Stimulated activated CD8-positive, alpha-beta memory T cell treated with anti-CD3 and anti-CD28 coated beads, Interleukin-2, amount 100 ng/mL, for 1 hour (primary cell): Measurements from ENCODE around the gene PLCH2.

Experiments
- DNase-seq, 2 donors: peaks; one replicate each; pipeline ENCODE4 v3.0.0-alpha.2; 2020; ENCODE audit warnings: low read depth in 2 of 2

PLCH2 gene

GRCh38 chr1:2477309-2477708, 1.2 kb downstream of the PLCH2 start:
- no peak for DNase-seq

- DNase-seq = no peak
These were observed 1.9 kb downstream of the PLCH2 start for GRCh38 chr1:2477791-2478499.

- no peak for DNase-seq
These were observed 3.1 kb downstream of the PLCH2 start for GRCh38 chr1:2479186-2479585.

DNA sequence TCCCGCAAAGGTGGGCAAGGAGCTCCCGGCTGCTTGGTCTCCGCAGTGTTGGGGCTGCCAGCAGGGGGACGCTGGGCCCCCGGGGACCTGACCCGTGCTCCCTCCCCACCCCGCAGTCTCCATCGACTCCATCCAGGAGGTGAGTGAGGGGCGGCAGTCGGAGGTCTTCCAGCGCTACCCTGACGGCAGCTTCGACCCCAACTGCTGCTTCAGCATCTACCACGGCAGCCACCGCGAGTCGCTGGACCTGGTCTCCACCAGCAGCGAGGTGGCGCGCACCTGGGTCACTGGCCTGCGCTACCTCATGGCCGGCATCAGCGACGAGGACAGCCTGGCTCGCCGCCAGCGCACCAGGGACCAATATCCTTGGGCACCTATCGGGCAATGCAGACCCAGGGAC, 3.5 kb downstream of the PLCH2 start:
- no peak for DNase-seq

- no peak for DNase-seq
These were observed 4.3 kb downstream of the PLCH2 start for GRCh38 chr1:2480236-2480985.

DNA sequence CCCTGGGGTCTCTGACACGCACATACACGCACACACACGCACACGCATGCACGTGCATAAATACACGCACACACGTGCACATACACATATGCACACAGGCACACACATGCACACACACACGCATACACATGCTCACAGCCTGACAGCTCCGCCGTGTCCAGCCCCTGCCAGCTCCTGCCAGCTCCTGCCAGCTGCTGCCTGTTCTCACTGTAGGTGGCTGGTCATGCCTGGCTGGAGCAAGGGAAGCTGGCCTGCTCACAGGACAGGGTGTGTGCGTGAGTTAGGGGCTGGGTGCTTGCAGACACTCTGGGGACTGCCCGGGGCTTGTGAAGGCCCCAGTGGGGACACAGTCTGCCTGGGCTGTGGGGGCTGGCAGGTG, 4.9 kb downstream of the PLCH2 start:
- DNase-seq = no peak

DNA sequence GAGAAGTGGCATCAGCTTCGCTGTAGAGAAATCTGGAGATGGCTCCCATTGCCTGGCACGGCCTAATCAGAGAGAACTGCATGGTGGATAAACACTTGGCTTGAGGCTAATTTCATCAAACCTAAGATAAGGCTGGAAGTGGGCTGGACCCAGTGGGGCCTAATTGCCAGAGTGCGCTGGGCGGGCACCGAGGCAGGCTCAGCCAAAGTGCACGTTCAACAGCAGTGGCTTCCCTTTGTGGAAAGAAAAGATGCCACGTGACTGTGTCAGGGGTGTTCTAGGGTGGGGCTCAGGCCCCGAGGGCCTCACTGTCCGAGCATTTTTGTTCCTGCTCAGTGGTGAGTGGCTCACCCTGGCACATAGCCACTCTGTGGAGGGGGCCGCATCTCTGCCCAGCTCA, 5.8 kb downstream of the PLCH2 start:
- DNase-seq = no peak

GRCh38 chr1:2482588-2482987, 6.5 kb downstream of the PLCH2 start:
- DNase-seq = no peak

- no peak for DNase-seq
These were observed 6.9 kb downstream of the PLCH2 start for GRCh38 chr1:2483026-2483425.

GRCh38 chr1:2483970-2484369, 7.9 kb downstream of the PLCH2 start:
- DNase-seq = no peak

DNA sequence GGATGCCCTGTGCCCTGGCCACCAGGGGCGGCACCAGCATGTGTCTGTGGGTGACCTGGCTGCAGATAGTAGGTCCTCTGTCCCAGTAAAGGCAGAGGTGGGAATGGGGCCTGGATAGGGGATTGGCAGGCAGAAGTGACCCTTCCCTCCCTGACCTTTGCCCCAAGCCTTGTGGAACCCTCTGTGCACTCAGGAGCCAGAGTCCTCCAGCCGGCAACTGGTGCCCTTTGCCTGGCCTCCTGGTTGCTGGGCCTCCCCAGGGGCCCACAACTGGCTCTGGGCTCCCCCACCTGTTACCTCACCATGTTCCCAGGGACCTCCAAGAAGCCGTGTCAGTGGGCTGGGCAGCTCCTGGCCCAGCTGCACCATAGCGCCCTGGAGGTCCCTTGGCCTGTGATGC, 10.0 kb downstream of the PLCH2 start:
- DNase-seq = no peak

DNA sequence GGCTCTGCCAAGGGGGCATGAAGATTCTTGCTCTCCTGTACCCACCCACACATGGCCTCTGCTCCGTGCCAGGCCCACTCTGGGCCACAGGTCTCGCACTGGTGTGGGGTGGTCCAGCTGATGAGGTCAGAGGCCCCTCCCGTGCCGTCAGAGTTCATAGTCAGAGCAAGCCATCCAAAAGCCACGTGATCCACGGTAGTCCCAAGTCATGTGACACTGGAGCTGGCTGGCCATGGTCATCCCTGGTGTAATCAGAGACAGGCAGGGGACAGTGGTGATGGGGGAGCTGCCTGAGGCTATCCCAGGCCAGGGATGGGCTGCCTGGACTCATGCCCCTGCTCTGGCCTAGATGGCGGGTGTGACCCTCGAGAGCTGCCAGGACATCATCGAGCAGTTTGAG, 10.5 kb downstream of the PLCH2 start:
- no peak for DNase-seq

DNA sequence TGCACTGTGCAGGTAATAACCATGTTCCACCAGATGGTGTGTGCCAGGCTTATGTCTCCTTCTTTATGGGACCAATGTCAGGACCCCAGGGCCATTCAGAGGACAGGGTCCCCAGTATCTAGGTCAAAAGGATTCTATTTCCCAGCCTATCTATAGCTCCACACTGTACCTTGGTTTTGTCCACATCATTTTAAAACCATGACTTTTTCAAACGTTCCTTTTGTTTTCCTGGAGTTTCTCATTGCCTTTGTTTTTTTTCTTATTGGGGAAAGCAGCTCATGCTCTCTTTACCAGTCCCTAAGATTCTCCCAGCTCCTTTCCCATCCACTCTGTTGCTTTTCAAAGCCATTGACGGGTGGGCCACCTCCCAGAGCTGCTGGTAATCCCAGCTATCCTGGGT, 12.6 kb downstream of the PLCH2 start:
- DNase-seq = no peak

- DNase-seq = no peak
These were observed 13.5 kb downstream of the PLCH2 start for GRCh38 chr1:2489615-2490014.

DNA sequence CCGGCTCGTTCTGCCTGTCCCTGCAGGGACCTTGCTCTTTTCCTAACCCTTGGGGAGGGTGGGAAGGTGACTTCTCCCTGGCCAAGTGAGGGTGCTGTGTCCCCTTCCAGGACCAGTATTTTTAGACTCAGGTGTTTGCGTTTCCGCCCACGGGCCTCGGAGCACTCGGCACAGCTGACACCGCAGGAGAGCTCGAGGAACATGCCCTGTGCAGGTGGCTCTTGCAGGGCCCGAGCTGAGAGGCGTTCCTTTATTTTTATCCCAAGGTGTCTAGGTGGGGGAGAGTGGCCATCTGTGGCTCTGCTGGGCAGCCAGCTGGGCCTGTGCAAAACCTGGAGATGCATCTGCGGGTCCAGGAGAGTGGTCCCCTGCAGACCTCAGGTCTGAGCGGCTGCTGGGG, 16.0 kb downstream of the PLCH2 start:
- DNase-seq = no peak

DNA sequence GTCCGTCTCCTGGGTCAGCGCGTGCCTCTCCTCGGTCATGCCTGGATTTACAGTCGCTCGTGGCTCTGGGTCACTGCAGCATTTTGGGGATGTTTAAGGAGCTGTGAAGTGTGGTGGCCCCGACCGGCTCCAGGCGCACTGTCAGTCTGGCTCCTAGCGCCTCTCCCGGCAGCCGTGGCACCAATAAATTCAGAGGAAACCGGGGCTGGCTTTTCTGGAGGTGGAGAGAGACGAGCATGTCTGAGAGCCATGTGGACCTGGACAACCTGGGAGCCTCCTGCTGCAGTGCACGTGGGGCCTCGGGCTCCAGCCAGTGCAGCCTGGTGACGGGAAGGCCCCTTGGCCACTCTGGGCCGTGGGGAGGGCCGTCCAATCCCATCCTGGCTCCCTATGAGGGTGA, 17.1 kb downstream of the PLCH2 start:
- no peak for DNase-seq

GRCh38 chr1:2493691-2494322, 17.7 kb downstream of the PLCH2 start:
- no peak for DNase-seq

DNA sequence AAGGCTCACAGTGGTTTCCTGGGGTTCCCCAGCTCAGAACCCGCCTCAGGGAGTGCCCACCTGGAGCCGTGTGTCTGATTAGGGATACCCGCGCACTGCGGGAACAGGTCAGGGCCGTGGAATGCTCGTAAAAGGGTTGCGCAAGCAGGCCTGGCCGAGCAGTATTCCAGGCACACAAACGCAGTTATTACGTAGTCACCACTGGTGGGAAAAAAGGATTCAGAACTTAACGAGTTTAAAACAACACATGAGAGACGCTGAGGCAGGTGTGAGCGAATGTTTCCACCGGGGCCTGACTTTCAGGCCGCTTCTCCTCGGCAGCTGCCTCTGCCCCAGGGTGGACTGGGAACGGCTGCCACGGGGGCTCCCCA, 18.2 kb downstream of the PLCH2 start:
- no peak for DNase-seq

GRCh38 chr1:2495026-2495425, 18.9 kb downstream of the PLCH2 start:
- no peak for DNase-seq

GRCh38 chr1:2495546-2495945, 19.5 kb downstream of the PLCH2 start:
- no peak for DNase-seq

DNA sequence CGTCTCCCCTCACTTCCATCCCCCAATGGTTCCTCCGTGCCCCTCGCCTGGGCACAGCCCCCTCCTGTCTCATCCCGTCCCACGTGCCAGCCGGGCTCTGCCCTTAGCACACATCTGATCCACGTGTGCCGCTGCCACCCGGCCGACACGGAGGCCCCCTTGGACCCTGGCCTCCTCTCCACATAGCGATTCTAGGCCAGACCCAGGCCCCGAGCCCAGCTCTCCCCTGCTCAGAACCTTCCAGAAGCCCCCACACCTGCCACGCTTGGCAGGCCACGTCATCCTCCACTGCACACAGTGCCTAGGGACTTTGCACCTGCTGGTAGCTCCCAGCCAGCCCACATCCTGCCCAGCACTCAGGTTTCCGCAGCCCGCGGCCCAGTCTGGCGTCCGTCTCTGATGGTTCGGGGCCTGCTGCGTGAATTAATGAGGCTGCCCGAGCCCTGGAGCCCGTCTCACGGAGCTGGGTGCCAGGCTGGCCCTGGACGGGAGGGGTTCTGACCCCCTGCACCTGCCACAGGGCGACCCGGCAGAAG, 20.1 kb downstream of the PLCH2 start:
- no peak for DNase-seq

DNA sequence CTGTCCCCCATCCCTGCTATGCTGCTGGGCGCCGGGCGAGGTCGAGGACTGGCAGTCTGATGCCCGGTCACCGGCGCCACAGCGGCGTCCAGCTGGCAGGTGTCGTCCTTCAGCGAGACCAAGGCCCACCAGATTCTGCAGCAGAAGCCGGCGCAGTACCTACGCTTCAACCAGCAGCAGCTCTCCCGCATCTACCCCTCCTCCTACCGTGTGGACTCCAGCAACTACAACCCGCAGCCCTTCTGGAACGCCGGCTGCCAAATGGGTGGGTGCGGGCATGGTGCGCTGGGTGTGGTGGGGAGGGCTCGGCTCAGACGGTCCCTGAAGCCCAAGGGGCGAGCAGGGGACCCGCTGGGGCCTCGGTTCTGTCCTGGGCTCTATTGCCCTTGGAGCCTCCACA, 20.7 kb downstream of the PLCH2 start:
- DNase-seq = no peak

DNA sequence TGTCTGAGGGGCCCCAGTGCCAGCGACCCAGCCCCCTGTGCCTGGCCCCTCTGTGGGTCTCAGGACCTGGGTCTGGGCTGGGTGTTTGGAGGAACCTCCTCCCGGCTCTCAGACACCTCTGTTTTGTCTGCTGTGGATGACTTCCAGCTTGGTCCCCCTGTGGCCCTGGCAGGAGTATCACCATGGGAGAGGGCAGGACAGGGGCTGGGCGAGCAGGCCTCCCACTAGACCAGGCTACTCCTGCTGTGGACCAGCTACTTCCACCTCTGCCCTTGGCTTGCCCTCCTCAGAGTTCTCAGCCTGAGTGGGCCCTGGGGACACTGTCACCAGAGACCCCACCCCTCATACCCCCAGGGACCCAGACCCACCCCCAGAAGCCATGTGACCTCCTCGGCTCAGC, 21.8 kb downstream of the PLCH2 start:
- DNase-seq = no peak
